Central memory CD4-positive, alpha-beta T cell (primary cell): ENCODE results near the gene CDH16.

ENCODE experiments used
- DNase-seq: peaks from one replicate; pipeline ENCODE4 v3.0.0; 2022

Gene CDH16

GRCh38 chr16:66927918-66928649 is 9.4 kb upstream of the CDH16 start:
- DNase-seq = no peak

DNA sequence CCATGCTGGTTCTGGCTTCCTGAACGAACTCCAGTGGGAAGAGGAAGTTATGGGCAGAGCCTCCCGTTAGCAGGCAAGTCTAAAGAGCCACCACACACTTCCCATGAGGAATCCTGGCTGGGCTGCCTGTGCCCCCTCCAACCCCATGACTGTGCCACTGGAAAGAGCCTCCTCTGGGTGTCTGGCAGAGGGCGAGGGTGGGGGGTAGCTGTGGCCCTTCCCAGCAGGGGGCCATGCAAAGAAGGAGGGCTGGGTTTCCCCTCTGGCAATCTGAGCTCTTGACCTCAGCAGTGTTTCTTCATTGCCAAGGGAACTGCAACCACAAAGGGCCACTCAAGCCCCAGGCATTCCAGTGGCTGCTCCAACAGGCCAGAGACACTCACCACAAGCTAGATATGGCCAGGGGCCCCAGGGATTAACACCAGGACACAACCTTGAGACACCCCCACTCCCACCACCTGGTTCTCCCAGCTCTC is 8.3 kb upstream of the CDH16 start:
- DNase-seq = no peak

- no peak for DNase-seq
Measured at GRCh38 chr16:66926171-66926947, 7.7 kb upstream of the CDH16 start.

DNA sequence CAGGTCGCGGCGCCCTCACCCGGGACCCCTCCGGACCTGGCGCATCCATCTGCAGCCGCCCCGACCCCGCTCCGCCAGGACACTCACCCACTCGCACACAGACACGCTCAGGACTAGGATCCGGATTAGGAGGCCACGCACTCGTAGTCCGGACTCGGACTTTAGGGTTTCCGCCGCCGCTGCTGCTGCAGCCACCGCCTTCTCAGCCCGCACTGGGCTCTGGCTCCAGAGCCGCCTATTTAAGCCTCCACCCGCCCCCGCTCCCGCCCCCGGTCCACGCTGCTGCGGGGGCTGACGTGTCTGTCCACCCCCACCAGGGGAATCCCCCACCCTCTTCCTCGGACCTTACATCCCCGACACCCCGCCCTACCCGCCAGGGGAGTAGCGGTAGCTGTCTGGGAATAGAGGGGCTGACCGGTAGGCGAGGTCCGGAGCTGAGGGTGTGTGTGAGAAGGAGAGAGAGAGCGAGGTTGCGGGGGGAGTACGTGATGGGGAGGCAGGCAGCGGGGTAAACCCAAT is 6.7 kb upstream of the CDH16 start, which contains the start of gene RRAD:
Gene RRAD, minus strand, starts transcription at position 214 of the 519 bp plus-strand sequence. CDS start 356 bp downstream, outside the sequence.
- DNase-seq = no peak

- DNase-seq = peak; percentile 24
Measured at GRCh38 chr16:66924527-66925321, 6.0 kb upstream of the CDH16 start.

DNA sequence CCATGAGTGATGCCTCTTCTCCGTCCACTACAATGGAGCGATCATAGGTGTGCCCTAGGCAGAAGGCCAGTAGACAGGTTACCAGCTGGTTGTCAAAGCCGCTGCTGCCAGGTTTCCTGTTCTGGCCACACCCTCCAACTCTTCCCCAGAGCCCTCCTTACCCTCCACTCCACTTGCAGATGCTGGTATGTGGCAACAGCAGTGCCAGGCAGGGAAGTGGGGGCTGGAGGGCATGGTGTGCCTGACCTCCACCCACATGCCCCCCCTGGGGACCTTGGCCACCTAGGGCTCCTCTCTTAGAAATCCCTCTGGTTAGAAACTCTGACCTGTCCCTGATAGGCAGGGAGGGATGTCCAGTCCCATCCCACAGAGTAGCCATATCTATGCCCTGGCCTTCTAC is 5.2 kb upstream of the CDH16 start:
- DNase-seq = no peak

DNA sequence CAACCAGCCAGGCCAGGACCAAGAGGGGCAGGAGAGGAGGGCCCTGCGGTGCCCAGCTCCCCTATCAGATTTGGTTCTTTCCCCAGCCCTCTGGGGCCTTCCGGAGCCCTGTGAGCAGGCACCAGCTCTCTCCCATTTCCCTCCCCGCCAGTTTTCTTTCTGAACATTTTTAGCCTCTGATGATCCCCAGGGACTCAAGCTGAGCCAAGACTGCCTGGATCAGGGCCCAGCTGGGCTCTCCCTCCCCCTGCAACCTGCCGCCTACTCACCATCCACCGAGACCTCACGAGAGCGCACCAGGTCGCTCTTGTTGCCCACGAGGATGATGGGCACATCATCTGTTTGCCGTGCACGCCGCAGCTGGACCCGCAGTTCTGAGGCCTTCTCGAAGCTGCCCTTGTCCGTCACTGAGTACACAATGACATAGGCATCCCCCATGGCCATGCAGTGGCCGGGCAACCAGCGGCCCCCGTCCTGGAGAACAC is 4.6 kb upstream of the CDH16 start:
- DNase-seq = no peak

DNA sequence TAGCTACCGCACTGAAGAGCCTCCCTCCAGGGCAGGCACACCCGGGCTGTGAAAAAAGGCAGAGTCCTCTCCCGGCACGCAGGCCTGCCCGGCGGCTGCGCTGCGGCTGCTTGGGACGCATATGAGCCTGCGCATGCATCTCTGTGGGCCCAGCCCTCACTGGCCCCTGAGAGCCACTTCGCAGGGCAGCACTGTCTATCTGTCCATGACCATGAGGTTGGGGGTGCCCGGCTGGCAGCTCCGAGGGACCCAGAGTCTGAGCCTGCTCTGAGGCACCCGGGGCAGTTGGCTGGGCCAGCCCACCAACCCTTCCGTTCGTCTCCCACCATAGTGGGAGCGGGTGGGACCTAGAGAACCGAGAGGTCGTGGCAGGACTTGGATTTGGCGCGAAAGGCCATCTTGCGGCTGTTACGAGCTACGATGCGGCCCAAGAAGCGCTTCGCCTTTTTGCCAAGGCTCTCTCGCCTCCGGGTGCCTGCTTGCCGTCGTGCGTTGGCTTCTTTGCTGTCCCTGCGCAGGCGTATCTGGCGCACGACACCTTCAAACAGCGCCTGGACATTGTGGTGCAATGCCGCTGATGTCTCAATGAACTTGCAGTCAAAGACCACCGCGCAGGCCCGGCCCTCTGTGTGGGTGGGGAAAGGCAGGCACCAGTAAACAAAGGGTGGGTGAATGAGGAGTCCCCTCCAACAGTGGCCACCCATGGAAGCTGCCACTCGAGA is 3.2 kb upstream of the CDH16 start:
- DNase-seq = no peak

- no peak for DNase-seq
Measured at GRCh38 chr16:66920924-66921680, 2.4 kb upstream of the CDH16 start.

GRCh38 chr16:66920299-66920590 is 1.6 kb upstream of the CDH16 start:
- no peak for DNase-seq

- no peak for DNase-seq
Measured at GRCh38 chr16:66919569-66920298, 1.0 kb upstream of the CDH16 start.

GRCh38 chr16:66918355-66918754 is 330 bp downstream of the CDH16 start:
- no peak for DNase-seq

GRCh38 chr16:66917741-66918140 is 944 bp downstream of the CDH16 start:
- DNase-seq = no peak

GRCh38 chr16:66916518-66916917 is 2.2 kb downstream of the CDH16 start:
- DNase-seq = no peak

GRCh38 chr16:66915041-66915440 is 3.6 kb downstream of the CDH16 start:
- DNase-seq = no peak

- no peak for DNase-seq
Measured at GRCh38 chr16:66914541-66914940, 4.1 kb downstream of the CDH16 start.

DNA sequence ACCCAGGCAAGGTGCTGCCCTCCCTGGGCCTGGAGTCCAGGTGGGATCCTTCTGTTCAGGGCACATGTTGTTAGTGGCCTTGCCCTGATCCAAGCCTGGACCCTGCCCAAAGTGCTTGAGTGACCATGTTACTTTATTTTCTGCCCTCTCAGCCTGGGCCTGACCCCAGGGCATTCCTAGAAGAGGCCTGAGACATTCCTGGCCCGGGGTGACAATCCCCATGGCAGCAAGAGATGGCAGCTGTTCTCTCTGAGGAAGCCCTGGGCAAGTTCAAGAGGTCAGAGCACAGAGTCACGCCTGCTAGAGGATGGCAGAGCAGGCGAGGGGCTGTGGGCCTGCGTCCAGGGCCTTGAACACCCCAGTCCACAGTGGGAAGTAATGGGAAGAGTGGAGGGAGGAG is 5.0 kb downstream of the CDH16 start:
- DNase-seq = no peak

- DNase-seq = no peak
Measured at GRCh38 chr16:66913081-66913480, 5.6 kb downstream of the CDH16 start.

DNA sequence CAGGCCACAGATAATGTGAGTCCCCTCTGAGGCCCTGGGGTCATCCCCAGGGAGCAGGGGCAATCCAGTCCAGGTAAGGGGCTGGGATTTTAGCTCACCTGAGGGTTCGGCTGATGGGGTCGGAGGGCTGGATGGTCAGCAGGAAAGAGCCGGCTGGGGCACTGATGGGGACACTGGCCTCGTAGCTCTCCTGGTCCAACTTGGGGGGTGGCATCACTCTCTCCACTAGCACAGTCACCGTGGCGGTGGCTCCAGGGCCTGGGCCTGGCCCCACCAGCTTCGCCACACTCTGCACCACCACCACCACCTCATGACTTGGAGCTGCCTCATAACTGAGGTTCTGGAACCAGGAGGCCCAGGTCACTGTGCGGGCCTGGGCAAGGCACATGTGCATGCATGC is 6.9 kb downstream of the CDH16 start:
- DNase-seq = no peak

- DNase-seq = no peak
Measured at GRCh38 chr16:66911112-66911511, 7.6 kb downstream of the CDH16 start.
